ENCODE data around the gene TMPRSS13.
A peak's percentile ranks its signal among the peaks of the same experiment; 100 is the strongest.
"Not testable (repeated sequence)": the region's sequence is repeated elsewhere in the genome, so short reads cannot be mapped to it uniquely, and the experiment has no call there.

Gene TMPRSS13

GRCh38 chr11:117929142-117929915 lies at the start of gene TMPRSS13:
TSS of gene TMPRSS13 (minus strand) at chr11:117929402. CDS start at chr11:117929307, 95 bp downstream.
- ATAC-seq (ENCODE audit: low read depth) (peak; percentile 74), DNase-seq (ENCODE audit: low spot score) (no peak)
- TF ChIP-seq CTCF (IDR thresholded peaks at IDR 0.05; ENCODE audit: poor library complexity, severe bottlenecking) = no peak
- no peaks in the 10 kb centered on the region for H3K27me3 ChIP-seq (ENCODE audit: insufficient read depth, poor library complexity, severe bottlenecking)
- no peak within 1 kb of the TSS for H3K27ac ChIP-seq (ENCODE audit: poor library complexity, severe bottlenecking)
- H3K9me3 ChIP-seq (ENCODE audit: severe bottlenecking) = no peaks in the 10 kb centered on the region
- H3K36me3 ChIP-seq (ENCODE audit: low read depth) = no peaks in the 10 kb centered on the region
- peaks cover 7% of the 10 kb centered on the region for H3K4me1 ChIP-seq (ENCODE audit: insufficient read depth, poor library complexity, severe bottlenecking)
- H3K4me3 ChIP-seq (ENCODE audit: severe bottlenecking) = no peak within 1 kb of the TSS

- no peaks in the 10 kb centered on the region for H3K36me3 ChIP-seq (ENCODE audit: low read depth)
- H3K9me3 ChIP-seq (ENCODE audit: severe bottlenecking) = no peaks in the 10 kb centered on the region
- no peaks in the 10 kb centered on the region for H3K4me1 ChIP-seq (ENCODE audit: insufficient read depth, poor library complexity, severe bottlenecking)
- no peak for DNase-seq (ENCODE audit: low spot score)
- H3K27me3 ChIP-seq (ENCODE audit: insufficient read depth, poor library complexity, severe bottlenecking) = no peaks in the 10 kb centered on the region
- ATAC-seq (ENCODE audit: low read depth) = no peak
- no peak for TF ChIP-seq CTCF (IDR thresholded peaks at IDR 0.05; ENCODE audit: poor library complexity, severe bottlenecking)
- no peak overlapping the region for H3K4me3 ChIP-seq (ENCODE audit: severe bottlenecking)
- H3K27ac ChIP-seq (ENCODE audit: poor library complexity, severe bottlenecking) = no peak overlapping the region
Measured at GRCh38 chr11:117978991-117979390, 49.8 kb upstream of the TMPRSS13 start.

- H3K27me3 ChIP-seq (ENCODE audit: insufficient read depth, poor library complexity, severe bottlenecking); H3K27ac ChIP-seq (ENCODE audit: poor library complexity, severe bottlenecking): not testable (repeated sequence)
Measured at GRCh38 chr11:117978291-117978910, 49.2 kb upstream of the TMPRSS13 start.

GRCh38 chr11:117977612-117978264 lies 48.5 kb upstream of the TMPRSS13 start:
- H3K27me3 ChIP-seq (ENCODE audit: insufficient read depth, poor library complexity, severe bottlenecking); H3K36me3 ChIP-seq (ENCODE audit: low read depth); H3K9me3 ChIP-seq (ENCODE audit: severe bottlenecking); H3K4me1 ChIP-seq (ENCODE audit: insufficient read depth, poor library complexity, severe bottlenecking); H3K27ac ChIP-seq (ENCODE audit: poor library complexity, severe bottlenecking); ATAC-seq (ENCODE audit: low read depth); DNase-seq (ENCODE audit: low spot score); H3K4me3 ChIP-seq (ENCODE audit: severe bottlenecking): not testable (repeated sequence)

More at GRCh38 chr11:117978291-117978910, 49.2 kb upstream of the TMPRSS13 start:
- H3K36me3 ChIP-seq (ENCODE audit: low read depth); DNase-seq (ENCODE audit: low spot score); H3K9me3 ChIP-seq (ENCODE audit: severe bottlenecking); ATAC-seq (ENCODE audit: low read depth); H3K4me3 ChIP-seq (ENCODE audit: severe bottlenecking); H3K4me1 ChIP-seq (ENCODE audit: insufficient read depth, poor library complexity, severe bottlenecking): not testable (repeated sequence)

- DNase-seq (ENCODE audit: low spot score) = no peak
- Histone ChIP-seq H3K36me3 (ENCODE audit: low read depth) (no peaks in the 10 kb centered on the region), H3K27me3 (ENCODE audit: insufficient read depth, poor library complexity, severe bottlenecking) (no peaks in the 10 kb centered on the region), H3K4me3 (ENCODE audit: severe bottlenecking) (no peak overlapping the region), H3K9me3 (ENCODE audit: severe bottlenecking) (no peaks in the 10 kb centered on the region), H3K27ac (ENCODE audit: poor library complexity, severe bottlenecking) (no peak overlapping the region), H3K4me1 (ENCODE audit: insufficient read depth, poor library complexity, severe bottlenecking) (no peaks in the 10 kb centered on the region)
- TF ChIP-seq CTCF (IDR thresholded peaks at IDR 0.05; ENCODE audit: poor library complexity, severe bottlenecking) = no peak
- no peak for ATAC-seq (ENCODE audit: low read depth)
Measured at GRCh38 chr11:117977029-117977428, 47.8 kb upstream of the TMPRSS13 start.

All from RWPE2 (cell line).